HG03108 (cell line): ENCODE results near the gene LRRC75A.

Experiments used
- ATAC-seq: cut with Tn5 transposase; IDR thresholded peaks from one replicate; pipeline ENCODE4 v1.9.1; 2021; ENCODE audit warnings: moderate library complexity; ENCODE audit not compliant: unreplicated experiment

Gene LRRC75A

DNA sequence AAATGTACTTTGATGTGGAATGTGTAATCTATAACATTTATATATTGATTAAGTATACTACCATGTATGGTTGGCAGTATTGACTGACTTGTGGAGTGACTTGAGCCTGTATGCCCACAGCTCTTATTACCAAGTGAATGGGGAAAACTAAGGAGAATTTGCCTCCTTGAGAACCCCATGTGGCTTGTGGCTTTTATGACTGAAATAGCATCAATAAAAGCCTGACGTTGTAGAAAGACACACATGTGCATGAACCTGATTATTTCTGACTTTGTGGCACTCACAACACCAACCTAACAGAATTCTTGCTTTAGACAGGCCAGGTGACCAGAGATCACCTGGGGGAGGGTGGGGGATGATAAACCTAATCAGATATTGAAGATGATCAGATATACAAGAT lies 2.1 kb upstream of the LRRC75A start:
- ATAC-seq, result no peak

DNA sequence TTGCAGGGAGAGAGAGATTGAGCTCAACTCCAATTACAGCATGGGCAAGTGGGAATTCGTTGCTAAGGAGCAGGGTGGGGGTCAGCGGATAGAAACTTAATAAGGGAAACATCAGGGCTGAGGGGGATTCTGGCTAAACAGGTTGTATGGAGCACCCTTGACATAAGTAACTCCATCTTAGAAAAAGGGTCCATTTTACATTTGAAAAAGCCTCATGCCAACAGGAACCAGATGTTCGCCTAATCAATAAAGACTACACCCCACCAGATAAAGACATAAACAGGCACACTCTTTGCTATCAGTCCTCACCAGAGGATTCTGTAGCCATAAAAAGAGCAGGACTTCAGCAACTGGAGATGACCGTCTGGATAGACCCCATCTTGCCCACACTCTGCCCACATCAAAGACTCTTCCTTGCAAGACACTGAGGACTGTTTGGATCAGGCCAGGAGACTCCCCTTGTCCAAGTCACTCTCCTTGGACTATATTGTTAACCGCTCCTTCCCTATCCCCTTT lies 1.6 kb upstream of the LRRC75A start:
- no peak for ATAC-seq

GRCh38 chr17:16492613-16493530 lies 879 bp upstream of the LRRC75A start:
- no peak for ATAC-seq

- no peak for ATAC-seq
Measured at GRCh38 chr17:16491131-16491702, 776 bp downstream of the LRRC75A start.

DNA sequence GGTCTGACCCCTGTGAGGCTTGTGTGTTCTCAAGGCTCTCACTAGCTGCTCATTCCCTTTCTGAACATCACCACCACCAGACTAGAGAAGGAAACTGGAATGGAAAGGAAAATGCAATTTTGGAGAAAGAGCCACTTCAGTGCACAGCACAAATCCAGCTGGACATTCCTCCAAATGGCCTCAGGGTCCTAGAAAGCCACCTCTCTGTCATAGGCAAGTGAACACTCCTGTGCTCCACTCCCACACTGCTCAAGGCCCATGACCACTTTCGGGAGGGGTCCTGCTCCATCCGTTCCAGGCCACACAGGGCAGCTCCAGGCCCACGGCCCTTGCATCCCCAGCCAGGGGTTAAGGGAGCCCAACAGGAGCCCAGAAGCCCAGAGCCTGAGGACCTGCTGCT lies 2.6 kb downstream of the LRRC75A start:
- no peak for ATAC-seq

- ATAC-seq, result no peak
Measured at GRCh38 chr17:16488968-16489337, 3.0 kb downstream of the LRRC75A start.

DNA sequence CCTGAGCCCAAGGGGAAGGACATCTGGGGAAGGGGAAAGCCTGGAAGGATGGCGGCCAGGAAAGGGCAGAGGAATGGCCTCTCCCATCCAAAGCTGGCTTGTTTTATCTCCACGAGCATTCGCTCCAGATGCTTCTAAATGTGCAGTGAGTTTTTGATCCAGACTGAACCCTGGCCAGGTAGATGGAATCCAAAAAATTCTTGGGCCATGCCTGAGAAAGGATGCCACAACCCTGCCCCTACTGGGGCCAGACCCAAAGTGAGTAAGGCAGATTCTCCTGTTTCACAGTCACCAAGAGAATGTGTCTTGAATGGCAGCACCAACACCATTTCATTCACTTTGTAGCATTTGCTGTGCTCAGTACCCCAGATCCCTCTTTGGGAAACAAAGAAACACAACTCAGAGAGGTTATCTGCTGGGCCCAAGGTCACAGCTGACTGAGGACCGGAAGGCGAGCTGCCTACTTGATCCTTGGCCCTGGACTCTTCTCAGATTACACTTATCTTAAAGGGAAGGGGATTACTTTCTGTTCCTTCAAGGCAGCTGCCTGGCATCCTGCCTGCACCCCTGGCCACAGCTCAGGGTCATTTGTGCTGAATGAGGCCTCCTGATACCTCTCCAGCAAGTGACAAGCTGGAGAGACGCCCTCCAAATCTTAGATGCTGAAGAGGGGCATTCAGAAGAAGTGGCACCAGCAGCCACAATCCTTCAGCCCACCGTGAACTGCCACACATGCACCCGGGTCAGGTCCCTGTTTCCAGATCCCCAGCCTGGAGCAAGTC lies 3.6 kb downstream of the LRRC75A start:
- ATAC-seq, result no peak

GRCh38 chr17:16486373-16487250 lies 5.4 kb downstream of the LRRC75A start:
- ATAC-seq, result no peak

DNA sequence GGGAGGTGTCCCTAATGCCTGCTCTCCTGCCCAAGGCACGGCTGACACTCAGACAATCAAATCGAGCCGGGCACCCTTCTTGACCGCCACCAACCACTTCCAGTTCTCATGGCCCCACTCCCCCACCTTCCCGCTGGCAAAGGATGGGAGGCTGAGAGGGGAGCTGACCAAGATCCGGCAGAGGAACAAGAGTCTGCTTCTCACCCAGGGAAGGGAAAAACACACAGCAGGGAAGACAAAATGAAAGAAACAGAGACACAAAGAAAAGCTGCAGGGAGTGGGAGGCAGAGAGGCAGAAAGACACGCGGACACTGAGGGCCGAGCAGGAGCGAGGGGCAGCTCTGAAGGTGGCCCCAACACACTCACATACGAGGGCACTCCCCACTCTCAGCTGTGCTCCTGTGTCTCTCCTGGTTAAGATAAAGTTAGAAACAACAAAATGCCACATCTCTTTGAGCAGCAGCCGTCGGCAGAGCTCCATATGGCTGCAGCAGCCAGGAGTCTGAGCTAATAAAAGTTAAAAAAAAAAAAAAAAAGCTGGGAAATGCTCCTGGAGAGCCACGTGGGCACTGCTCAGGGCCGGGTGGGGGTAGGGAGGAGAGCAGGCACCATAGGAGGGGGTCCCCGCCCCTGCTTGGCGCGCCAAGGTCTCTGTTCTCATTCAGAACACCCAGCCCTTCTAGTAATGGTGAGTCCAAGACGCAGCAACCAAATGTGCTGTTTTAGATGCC lies 7.4 kb downstream of the LRRC75A start:
- no peak for ATAC-seq

DNA sequence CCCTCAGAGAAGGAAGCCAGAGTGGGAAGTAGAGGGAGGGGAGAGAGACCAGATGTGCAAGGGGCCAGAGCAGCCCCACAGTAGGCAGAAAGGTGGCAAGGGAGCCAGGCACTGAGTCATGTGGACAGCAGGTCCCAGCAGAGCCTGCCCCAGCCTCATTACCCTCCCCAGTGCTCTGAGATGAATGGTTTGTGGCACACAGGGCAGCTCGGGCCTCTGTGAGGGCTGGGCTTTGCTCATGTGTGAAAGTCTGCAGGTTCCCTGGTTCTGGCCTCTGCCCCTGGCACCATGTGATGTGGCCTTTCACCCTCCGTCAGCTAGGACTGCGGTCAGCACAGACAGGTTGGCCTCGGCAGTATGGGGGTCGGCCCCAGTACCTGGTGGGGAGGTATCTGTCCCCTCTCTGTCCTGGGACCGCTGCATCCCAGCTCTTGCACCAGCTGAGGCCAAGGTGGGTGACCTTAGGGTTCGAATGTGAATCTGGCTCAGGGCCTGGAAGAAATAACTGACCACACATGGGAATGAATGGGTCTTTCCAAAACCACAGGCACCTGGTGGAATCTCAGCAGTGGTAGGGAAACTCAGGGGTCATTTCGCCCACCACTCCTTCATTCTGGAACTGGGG lies 8.9 kb downstream of the LRRC75A start:
- no peak for ATAC-seq

GRCh38 chr17:16482253-16482652 lies 9.7 kb downstream of the LRRC75A start:
- ATAC-seq, result no peak

DNA sequence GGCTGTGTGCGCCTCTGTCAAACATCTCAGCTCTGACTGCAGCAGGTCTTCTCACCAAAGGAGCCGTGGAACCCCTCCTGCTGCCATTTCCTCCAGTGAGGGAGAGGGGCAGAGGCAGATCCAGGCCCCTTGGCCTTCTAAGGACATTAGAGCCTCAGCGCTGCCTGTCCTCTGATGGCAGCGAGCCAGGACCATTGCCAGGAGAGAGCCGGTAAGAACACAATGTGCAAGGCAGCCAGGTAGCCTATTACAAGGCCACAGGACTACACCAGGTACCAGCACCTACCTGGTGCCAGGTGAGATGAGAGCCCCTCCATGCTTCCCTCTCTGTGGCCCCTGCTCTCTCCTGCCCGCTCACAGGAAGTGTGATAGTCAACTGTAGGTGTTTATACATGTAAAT lies 11.0 kb downstream of the LRRC75A start:
- no peak for ATAC-seq

- ATAC-seq, result no peak
Measured at GRCh38 chr17:16479264-16479663, 12.7 kb downstream of the LRRC75A start.

- no peak for ATAC-seq
Measured at GRCh38 chr17:16478649-16479048, 13.3 kb downstream of the LRRC75A start.

GRCh38 chr17:16477666-16478065 lies 14.3 kb downstream of the LRRC75A start:
- ATAC-seq, result no peak

DNA sequence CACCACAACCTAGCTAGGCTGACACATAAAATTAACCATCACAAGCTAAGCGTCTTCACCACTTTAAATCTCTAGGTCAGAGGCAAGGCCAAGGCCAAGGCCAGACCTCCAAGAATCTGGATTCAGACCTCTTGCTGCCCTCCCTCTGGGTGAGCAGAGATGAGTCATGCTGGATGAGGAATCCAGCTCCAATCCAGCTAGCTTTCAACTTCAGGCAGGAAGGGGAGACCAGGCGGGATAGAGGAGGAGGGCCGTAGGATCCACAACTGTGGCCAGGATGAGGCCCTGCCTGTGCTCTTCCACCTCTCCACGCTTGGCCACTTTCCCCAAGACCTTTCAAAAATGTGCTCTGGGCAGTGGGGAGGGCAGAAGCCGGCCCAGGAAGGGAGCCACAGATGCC lies 14.7 kb downstream of the LRRC75A start:
- no peak for ATAC-seq

DNA sequence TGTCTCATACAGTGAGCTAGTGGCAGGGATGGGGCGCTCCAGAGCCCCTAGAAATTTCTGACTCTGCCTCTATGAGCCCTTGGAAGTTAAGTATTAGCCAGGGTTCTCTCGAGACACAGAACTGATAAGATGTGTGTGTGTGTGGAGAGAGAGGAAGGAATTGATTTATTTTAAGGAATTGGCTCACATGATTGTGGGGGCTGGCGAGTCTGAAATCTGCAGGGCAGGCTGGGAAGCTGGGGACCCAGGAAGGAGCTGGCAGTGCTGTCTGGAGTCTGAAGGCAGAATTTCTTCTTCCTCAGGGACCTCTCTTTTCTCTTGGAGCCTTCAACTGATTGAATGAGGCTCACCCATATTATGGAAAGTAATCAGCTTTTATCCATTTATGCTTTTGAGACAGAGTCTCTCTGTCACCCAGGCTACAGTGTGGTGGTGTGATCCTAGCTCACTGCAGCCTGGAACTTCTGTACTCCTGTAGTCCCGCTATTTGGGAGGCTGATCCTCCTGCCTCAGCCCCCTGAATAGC lies 16.8 kb downstream of the LRRC75A start:
- no peak for ATAC-seq

GRCh38 chr17:16474012-16474725 lies 17.8 kb downstream of the LRRC75A start:
- no peak for ATAC-seq
